ENCODE measurements around the gene CAPN2. TPM values are rescaled to one million over a fixed set of nuclear protein-coding genes. Genes with fewer than 3 reads are reported as not detected.

The CAPN2 gene
- total RNA-seq, 4 donors from 2014 or later = 134 to 155 (median 148) TPM

DNA sequence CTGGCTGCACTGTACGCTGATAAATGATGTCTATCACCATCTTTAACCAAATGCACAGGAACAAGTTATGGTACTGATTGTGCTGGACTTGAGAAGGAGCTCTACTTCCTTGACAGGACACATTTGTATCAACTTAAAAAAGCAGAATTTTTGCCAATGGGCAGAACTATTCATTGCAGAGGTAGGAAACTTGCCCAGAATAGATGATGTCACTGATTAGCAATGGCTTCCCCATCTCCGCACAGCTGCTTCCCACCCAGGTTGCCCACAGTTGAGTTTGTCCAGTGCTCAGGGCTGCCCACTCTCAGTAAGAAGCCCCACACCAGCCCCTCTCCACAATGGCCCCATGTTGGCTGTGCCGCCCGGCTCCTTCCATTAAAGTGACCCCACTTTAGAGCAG, 33.4 kb downstream of the CAPN2 start:
- no peak for TF ChIP-seq CTCF (IDR thresholded peaks at IDR 0.05)
- no peak for TF ChIP-seq POLR2A (IDR thresholded peaks at IDR 0.05)
- H3K4me3 ChIP-seq (replicated peaks in 1 of 3) = no peak overlapping the region
- no peaks in the 10 kb centered on the region for H3K9me3 ChIP-seq
- no peak for DNase-seq
- H3K27me3 ChIP-seq = no peaks in the 10 kb centered on the region
- H3K27ac ChIP-seq = no peak overlapping the region
- peaks cover 20 to 23% of the 10 kb centered on the region in 2 donors for H3K36me3 ChIP-seq
- H3K4me1 ChIP-seq = peaks cover 10 to 23% of the 10 kb centered on the region in 2 donors
- intact Hi-C loops (cut with DNase I) = loop anchor here (5.0 kb wide), 1 partner anchor 33 kb away; the partner anchor contains the start of gene CAPN2
- 96 to 100% methylated on average over 4 of the region's 4 CpGs for WGBS, 2 donors

DNA sequence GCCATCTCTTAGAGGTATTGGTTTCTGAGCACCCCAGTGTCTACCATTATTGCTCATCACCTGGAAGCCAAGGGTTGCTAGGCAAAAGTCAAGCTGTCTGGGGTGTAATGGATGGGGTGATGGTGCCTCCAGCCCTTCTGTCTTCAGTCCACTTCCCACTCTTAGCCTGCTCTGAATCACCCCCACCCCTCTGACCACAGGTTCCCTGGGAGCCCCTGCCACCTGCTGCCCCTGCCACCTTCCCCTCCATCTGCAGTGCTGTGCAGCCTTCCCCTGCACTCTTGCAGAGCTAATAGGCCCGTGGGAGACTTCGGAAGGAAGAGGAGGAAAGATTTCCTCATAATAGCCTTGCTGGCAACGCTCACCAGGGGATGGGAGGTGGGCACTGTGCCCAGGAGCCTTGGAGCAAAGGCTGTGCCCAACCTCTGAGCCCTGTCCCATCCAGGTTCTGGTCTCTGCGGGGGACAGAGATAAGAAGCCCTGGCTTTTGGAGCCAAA, 35.5 kb downstream of the CAPN2 start:
- H3K36me3 ChIP-seq = peaks cover 41 to 43% of the 10 kb centered on the region in 2 donors
- H3K27me3 ChIP-seq = no peaks in the 10 kb centered on the region
- no peak for TF ChIP-seq POLR2A (IDR thresholded peaks at IDR 0.05)
- no peak for TF ChIP-seq CTCF (IDR thresholded peaks at IDR 0.05)
- peak; percentile 65 to 66 for DNase-seq
- WGBS, 2 donors = 27 to 37% methylated on average over 2 to 4 of the region's 4 CpGs
- no peak overlapping the region for H3K4me3 ChIP-seq (replicated peaks in 1 of 3)
- intact Hi-C loops (cut with DNase I) = loop anchor here (5.0 kb wide), 1 partner anchor 36 kb away; the partner anchor contains the start of gene CAPN2
- H3K4me1 ChIP-seq = peaks cover 10 to 23% of the 10 kb centered on the region in 2 donors
- no peaks in the 10 kb centered on the region for H3K9me3 ChIP-seq
- peak overlapping the region in 2 of 3 donors; percentile 68 for H3K27ac ChIP-seq

DNA sequence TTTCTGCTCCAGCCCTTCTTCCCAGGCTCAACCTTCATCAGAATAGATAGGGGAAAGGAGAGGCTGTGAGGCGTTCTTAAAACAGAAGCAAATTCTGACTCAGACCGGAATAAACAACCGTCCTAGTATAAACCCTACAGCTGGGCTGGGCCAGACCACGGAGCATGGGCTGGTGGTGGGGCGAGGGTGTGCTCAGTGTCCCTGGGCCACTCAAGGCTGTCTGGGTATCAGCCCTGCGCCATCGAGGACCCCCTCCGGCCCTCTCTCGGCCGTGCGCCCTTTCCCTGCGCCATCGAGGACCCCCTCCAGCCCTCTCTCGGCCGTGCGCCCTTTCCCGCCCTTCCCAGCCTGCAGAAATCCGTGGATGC, 36.0 kb downstream of the CAPN2 start:
- no peak overlapping the region for H3K4me3 ChIP-seq (replicated peaks in 1 of 3)
- intact Hi-C loops (cut with DNase I) = loop anchor here (5.0 kb wide), 1 partner anchor 36 kb away; the partner anchor contains the start of gene CAPN2
- WGBS, 2 donors = 47 to 60% methylated on average over 18 of the region's 18 CpGs
- H3K27me3 ChIP-seq = no peaks in the 10 kb centered on the region
- H3K4me1 ChIP-seq = peaks cover 10 to 23% of the 10 kb centered on the region in 2 donors
- H3K9me3 ChIP-seq = no peaks in the 10 kb centered on the region
- DNase-seq = no peak
- H3K27ac ChIP-seq = peak overlapping the region in 2 of 3 donors; percentile 68
- TF ChIP-seq CTCF (IDR thresholded peaks at IDR 0.05) = no peak
- no peak for TF ChIP-seq POLR2A (IDR thresholded peaks at IDR 0.05)
- peaks cover 46 to 48% of the 10 kb centered on the region in 2 donors for H3K36me3 ChIP-seq

DNA sequence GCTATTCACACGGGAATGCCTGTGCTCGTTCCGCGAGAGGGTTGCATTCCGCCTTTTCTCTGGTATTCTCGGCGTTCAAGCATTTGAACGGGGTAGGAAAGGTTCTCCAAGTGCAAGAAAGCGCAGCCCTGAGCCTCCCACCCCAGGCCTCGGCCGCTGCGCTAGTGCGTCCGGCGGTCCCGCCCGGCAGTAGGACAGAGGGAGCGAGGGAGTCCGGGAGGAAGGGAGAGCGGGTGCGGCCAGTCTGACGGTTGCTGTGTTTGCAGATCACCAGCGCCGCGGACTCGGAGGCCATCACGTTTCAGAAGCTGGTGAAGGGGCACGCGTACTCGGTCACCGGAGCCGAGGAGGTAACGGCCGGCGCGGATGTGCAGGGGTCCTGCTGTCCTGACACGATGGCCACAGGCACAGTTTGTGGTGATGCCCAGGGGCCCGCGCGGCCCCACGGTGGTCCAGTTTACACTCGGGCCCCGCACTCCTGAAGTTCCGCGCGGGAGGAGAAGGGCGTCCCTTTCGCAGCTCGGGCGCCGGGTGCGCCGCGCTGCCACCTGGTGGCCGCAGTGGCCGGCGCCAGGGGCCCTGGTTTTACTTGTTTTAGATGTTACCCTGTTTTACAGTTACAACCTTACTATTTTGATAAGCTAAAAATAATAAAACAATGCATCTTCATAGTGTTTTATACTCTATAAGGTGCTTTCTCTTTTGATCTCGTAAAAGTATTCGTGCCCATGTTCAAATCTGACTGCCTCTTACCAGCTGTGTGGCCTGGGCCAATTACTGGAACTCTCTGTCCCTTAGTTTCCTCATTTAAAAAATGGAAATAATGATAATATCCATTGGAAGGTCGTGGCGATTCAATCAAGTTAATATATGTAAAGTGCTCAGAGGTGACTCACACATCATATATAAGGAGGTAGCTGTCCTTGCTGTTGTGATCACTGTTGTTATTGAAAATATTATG, 36.7 kb downstream of the CAPN2 start:
- peak overlapping the region in 2 of 3 donors; percentile 68 for H3K27ac ChIP-seq
- H3K4me3 ChIP-seq (replicated peaks in 1 of 3) = peak overlapping the region; percentile 12 to 22 (median 16)
- H3K9me3 ChIP-seq = no peaks in the 10 kb centered on the region
- 13 to 14% methylated on average over 25 to 37 of the region's 61 CpGs for WGBS, 2 donors
- peaks cover 50 to 53% of the 10 kb centered on the region in 2 donors for H3K36me3 ChIP-seq
- TF ChIP-seq POLR2A (IDR thresholded peaks at IDR 0.05) = peak in 1 of 2 donors; percentile 13
- TF ChIP-seq CTCF (IDR thresholded peaks at IDR 0.05) = peak; percentile 72 to 97 (median 86)
- no peaks in the 10 kb centered on the region for H3K27me3 ChIP-seq
- intact Hi-C loops (cut with DNase I) = loop anchor here (5.0 kb wide), 1 partner anchor 37 kb away; the partner anchor contains the start of gene CAPN2
- peak; percentile 71 to 73 for DNase-seq
- H3K4me1 ChIP-seq = peaks cover 10 to 23% of the 10 kb centered on the region in 2 donors
